Omental fat pad (tissue), 4 donors: ENCODE data around the gene PATE1. TPM values are rescaled to one million over a fixed set of nuclear protein-coding genes. Genes with fewer than 3 reads are reported as not detected.

Source experiments
- ATAC-seq: fragments of 150-250 bp; one replicate; pipeline ENCODE4 v1.9.1; 2016; ENCODE audit warnings: mild to moderate bottlenecking, moderate library complexity; ENCODE audit not compliant: low FRiP score
- DNase-seq: peaks from one replicate; pipeline ENCODE4 v3.0.0-alpha.2; 2019; ENCODE audit warnings: low spot score
- CTCF ChIP-seq, 3 donors: fragments of 450-650 bp; IDR thresholded peaks; one replicate each; pipeline ENCODE4 v1.5.1; 2016 to 2017; ENCODE audit warnings: antibody characterized with exemption in 3 of 3, mild to moderate bottlenecking in 3 of 3, moderate library complexity in 2 of 3
- total RNA-seq, 4 donors: library from RNA; depleted of rRNA; stranded (reverse); fragments of >200 nt; gene quantifications; one replicate each; pipeline ENCODE4 v1.1.0, GENCODE V29; 2016

PATE1 gene
- total RNA-seq, 4 donors from 2014 or later = not detected

DNA sequence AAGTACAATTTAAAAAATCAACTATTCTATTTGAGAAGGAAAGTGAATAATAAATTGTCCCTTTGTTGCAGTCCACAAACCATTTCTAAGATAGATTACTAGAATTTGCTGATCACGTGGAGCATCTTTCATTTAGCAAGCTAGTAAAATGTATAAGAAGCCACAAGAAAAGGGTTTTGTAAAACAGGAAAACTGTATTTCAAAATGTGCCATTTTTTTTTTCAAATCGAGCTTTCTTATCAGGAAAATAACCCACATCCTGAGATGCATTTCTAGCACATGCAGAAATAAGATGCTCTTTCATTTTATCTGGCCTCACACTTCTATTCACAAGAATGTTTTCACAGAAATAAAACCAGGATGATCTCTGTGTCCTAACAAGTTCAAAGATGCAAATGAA lies 38.6 kb downstream of the PATE1 start:
- TF ChIP-seq CTCF (IDR thresholded peaks at IDR 0.05) = no peak
- ATAC-seq (no peak), DNase-seq (no peak)

- DNase-seq = no peak
- no peak for TF ChIP-seq CTCF (IDR thresholded peaks at IDR 0.05)
- ATAC-seq = no peak
Measured at GRCh38 chr11:125787827-125788226, 41.7 kb downstream of the PATE1 start, which contains the start of gene PATE3. TSS of gene PATE3 (plus strand) at chr11:125788127. CDS start at chr11:125788152, 25 bp downstream.

DNA sequence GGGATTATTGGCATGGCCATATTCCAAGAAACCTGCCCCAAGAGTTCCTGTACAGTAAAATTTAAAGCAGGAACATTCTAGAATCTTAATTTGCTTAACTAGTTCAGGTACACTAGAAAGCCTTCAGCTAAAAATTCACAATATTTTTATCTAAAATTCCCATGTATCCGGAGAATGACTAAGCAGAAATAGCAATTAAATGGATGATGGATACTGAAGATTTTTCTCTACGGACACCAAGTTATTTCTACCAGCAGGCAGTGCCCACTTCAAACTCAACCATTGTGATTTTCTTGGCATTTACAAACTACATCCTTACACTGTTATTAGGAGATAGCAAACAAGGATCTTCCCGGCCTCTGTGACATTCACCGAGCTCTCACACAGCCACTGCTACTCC lies 44.7 kb downstream of the PATE1 start:
- TF ChIP-seq CTCF (IDR thresholded peaks at IDR 0.05) = no peak
- DNase-seq = no peak
- no peak for ATAC-seq

DNA sequence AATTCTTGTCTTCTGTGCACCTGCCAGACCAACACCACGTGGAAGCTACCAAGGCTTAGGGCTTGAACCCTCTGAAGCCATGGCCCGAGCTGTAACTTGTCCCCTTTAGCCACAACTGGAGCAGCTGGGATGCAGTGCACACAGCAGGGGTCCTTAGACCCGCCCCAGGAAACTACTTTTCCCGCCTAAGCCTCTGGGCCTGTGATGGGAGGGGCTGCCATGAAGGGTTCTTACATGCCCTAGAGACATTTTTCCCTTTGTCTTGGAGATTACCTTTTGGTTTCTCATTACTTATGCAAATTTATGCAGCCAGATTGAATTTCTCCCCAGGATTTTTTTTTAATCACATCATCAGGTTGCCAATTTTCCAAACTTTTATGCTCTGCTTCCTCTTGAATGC lies 51.6 kb downstream of the PATE1 start:
- ATAC-seq = no peak
- TF ChIP-seq CTCF (IDR thresholded peaks at IDR 0.05) = no peak
- no peak for DNase-seq

Other genes with a start within 250 kb of the PATE1 start
- gene EI24, start 176.8 kb upstream of the PATE1 start, total RNA-seq = 100 to 1,000 TPM in 1 of 4 donors, 10 to 100 TPM in 3; 68.6 to 116 (median 85.5) TPM
- 100 to 1,000 TPM in 1 of 4 donors, 10 to 100 TPM in 3; 66.8 to 135 (median 83.6) TPM for gene STT3A, start 153.4 kb upstream of the PATE1 start, total RNA-seq
- 1 to 10 TPM; 1.2 to 5.4 (median 3.0) TPM for gene CHEK1, start 121.1 kb upstream of the PATE1 start, total RNA-seq
- not detected for gene ACRV1, start 65.4 kb upstream of the PATE1 start, total RNA-seq
- gene PATE2, start 32.5 kb downstream of the PATE1 start, total RNA-seq = not detected
- gene PATE3, start 41.8 kb downstream of the PATE1 start, total RNA-seq = not detected
- not detected for gene PATE4, start 87.0 kb downstream of the PATE1 start, total RNA-seq
- gene HYLS1, start 141.4 kb downstream of the PATE1 start, total RNA-seq = 1 to 10 TPM; 2.6 to 4.9 (median 3.0) TPM
- gene PUS3, start 156.9 kb downstream of the PATE1 start, total RNA-seq = 10 to 100 TPM in 2 of 4 donors, 1 to 10 TPM in 2; 7.3 to 12.2 (median 9.5) TPM
- 1 to 10 TPM in 1 of 4 donors, under 1 TPM in 1, not detected in 2; 0.60 to 2.5 TPM for gene DDX25, start 158.2 kb downstream of the PATE1 start, total RNA-seq
- gene VSIG10L2, start 199.8 kb downstream of the PATE1 start, total RNA-seq = under 1 TPM in 1 of 4 donors, not detected in 3; 0.32 TPM